ENCODE measurements around the gene MFNG. TPM values are rescaled to one million over a fixed set of nuclear protein-coding genes. Genes with fewer than 3 reads are reported as not detected.

The MFNG gene
- total RNA-seq, 2 experiments from 2014 or later, result 85.1 to 89.9 TPM

DNA sequence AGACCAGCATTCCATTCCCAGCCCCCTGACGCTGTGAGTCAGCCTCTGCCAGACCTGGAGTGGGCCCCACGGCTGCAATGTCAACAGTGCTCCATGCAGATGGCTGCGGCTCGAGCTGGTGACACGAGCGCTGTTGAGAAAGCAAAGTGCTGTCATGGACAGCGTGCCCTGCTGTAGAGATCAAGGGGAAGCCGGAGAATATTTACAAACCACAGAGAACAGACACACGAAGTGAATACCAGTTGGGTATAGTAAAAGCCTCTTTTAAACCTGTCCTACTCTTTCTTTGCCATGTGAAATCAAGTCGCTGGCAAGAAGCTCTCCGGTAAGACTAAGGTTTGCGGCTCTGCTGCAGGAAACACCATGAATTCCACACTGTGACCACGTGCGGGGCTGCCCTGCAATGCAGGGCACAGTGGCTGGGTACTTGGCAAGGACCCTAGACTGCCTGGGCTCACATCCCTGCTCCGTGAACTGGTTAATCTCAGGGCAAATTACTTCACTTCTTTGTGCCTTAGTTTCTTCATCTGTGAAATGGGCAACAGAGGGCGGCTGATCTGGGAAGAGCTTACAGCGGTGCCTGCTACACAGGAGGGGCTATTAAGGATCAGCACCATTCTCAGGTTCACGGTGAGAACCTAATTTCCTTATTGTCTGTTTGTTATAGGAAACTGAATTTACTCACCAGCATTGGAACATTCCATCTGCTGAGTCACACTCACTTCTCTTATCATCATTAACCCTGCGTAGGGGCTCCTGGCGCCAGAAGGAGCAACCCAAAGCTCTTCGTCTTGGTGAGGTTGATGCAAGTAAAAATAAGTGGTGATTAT is 31.1 kb downstream of the MFNG start:
- no peaks in the 10 kb centered on the region for H3K27me3 Mint-ChIP-seq
- no peak for ATAC-seq (ENCODE audit: poor library complexity)
- intact Hi-C loops (cut with DNase I, micrococcal nuclease), result loop anchor here (2.0 to 5.0 kb wide), 4 partner anchors 42 to 378 kb away; no protein-coding TSS in a partner anchor
- peaks cover 11% of the 10 kb centered on the region for H3K4me1 ChIP-seq (ENCODE audit: insufficient read depth, low read length)
- H3K9me3 ChIP-seq (ENCODE audit: control insufficient read depth in 1 of 2, insufficient read depth in 1 of 2, low read length in 2 of 2), result no peaks in the 10 kb centered on the region
- no peak overlapping the region for H3K27ac ChIP-seq (ENCODE audit: low read depth in 1 of 2, low read length in 2 of 2)
- peaks cover 20% of the 10 kb centered on the region for H3K36me3 Mint-ChIP-seq (ENCODE audit: low read depth)
- no peak for TF ChIP-seq CTCF (IDR thresholded peaks at IDR 0.05)
- ChIA-PET POLR2A (no interaction called here), CTCF (no interaction called here)
- DNase-seq, result no peak
- H3K36me3 ChIP-seq (ENCODE audit: insufficient read depth, low read length), result peaks cover 3% of the 10 kb centered on the region
- no peak overlapping the region for H3K4me3 Mint-ChIP-seq
- H3K27ac Mint-ChIP-seq, result no peak overlapping the region
- H3K4me3 ChIP-seq (ENCODE audit: low read length), result no peak overlapping the region
- H3K27me3 ChIP-seq (ENCODE audit: control insufficient read depth in 1 of 2, insufficient read depth in 2 of 2, low read length in 2 of 2), result no peaks in the 10 kb centered on the region
- H3K9me3 Mint-ChIP-seq, result no peaks in the 10 kb centered on the region
- H3K4me1 Mint-ChIP-seq (ENCODE audit: low read depth), result peaks cover 6% of the 10 kb centered on the region

- Mint-ChIP-seq H3K36me3 (ENCODE audit: low read depth) (peaks cover 14% of the 10 kb centered on the region), H3K4me1 (ENCODE audit: low read depth) (peaks cover 6% of the 10 kb centered on the region), H3K27ac (no peak overlapping the region), H3K4me3 (no peak overlapping the region), H3K27me3 (no peaks in the 10 kb centered on the region), H3K9me3 (no peaks in the 10 kb centered on the region)
- peaks cover 15% of the 10 kb centered on the region for H3K4me1 ChIP-seq (ENCODE audit: insufficient read depth, low read length)
- H3K4me3 ChIP-seq (ENCODE audit: low read length), result no peak overlapping the region
- DNase-seq (no peak), ATAC-seq (ENCODE audit: poor library complexity) (no peak)
- H3K36me3 ChIP-seq (ENCODE audit: insufficient read depth, low read length), result peaks cover 3% of the 10 kb centered on the region
- CTCF ChIA-PET, result no interaction called here
- intact Hi-C loops (cut with DNase I, micrococcal nuclease), result loop anchor here in 1 of 2 experiments (2.0 kb wide), 1 partner anchor 65 kb away; no protein-coding TSS in a partner anchor
- POLR2A ChIA-PET, result no interaction called here
- no peaks in the 10 kb centered on the region for H3K9me3 ChIP-seq (ENCODE audit: control insufficient read depth in 1 of 2, insufficient read depth in 1 of 2, low read length in 2 of 2)
- H3K27me3 ChIP-seq (ENCODE audit: control insufficient read depth in 1 of 2, insufficient read depth in 2 of 2, low read length in 2 of 2), result no peaks in the 10 kb centered on the region
- no peak for TF ChIP-seq CTCF (IDR thresholded peaks at IDR 0.05)
- H3K27ac ChIP-seq (ENCODE audit: low read depth in 1 of 2, low read length in 2 of 2), result no peak overlapping the region
Measured at GRCh38 chr22:37453696-37454095, 32.5 kb downstream of the MFNG start.

- ChIA-PET POLR2A (no interaction called here), CTCF (no interaction called here)
- no peak for TF ChIP-seq CTCF (IDR thresholded peaks at IDR 0.05)
- Mint-ChIP-seq H3K27ac (no peak overlapping the region), H3K4me3 (no peak overlapping the region), H3K36me3 (ENCODE audit: low read depth) (no peaks in the 10 kb centered on the region), H3K4me1 (ENCODE audit: low read depth) (no peaks in the 10 kb centered on the region), H3K9me3 (no peaks in the 10 kb centered on the region), H3K27me3 (no peaks in the 10 kb centered on the region)
- intact Hi-C loops (cut with DNase I, micrococcal nuclease), result no loop called here
- Histone ChIP-seq H3K9me3 (ENCODE audit: control insufficient read depth in 1 of 2, insufficient read depth in 1 of 2, low read length in 2 of 2) (no peaks in the 10 kb centered on the region), H3K36me3 (ENCODE audit: insufficient read depth, low read length) (peaks cover 3% of the 10 kb centered on the region), H3K27ac (ENCODE audit: low read depth in 1 of 2, low read length in 2 of 2) (no peak overlapping the region), H3K27me3 (ENCODE audit: control insufficient read depth in 1 of 2, insufficient read depth in 2 of 2, low read length in 2 of 2) (no peaks in the 10 kb centered on the region), H3K4me3 (ENCODE audit: low read length) (no peak overlapping the region), H3K4me1 (ENCODE audit: insufficient read depth, low read length) (peaks cover 9% of the 10 kb centered on the region)
- no peak for ATAC-seq (ENCODE audit: poor library complexity)
- DNase-seq, result no peak
Measured at GRCh38 chr22:37451218-37451617, 35.0 kb downstream of the MFNG start.
